Measurements from ENCODE around the gene ASB17. TPM values are rescaled to one million over a fixed set of nuclear protein-coding genes. Genes with fewer than 3 reads are reported as not detected.
"Not testable (repeated sequence)": the region's sequence is repeated elsewhere in the genome, so short reads cannot be mapped to it uniquely, and the experiment has no call there.

ASB17 gene, protein sequence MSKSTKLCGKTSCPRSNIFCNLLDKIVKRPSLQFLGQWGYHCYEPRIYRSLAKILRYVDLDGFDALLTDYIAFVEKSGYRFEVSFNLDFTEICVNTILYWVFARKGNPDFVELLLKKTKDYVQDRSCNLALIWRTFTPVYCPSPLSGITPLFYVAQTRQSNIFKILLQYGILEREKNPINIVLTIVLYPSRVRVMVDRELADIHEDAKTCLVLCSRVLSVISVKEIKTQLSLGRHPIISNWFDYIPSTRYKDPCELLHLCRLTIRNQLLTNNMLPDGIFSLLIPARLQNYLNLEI
- not detected for polyA plus RNA-seq (ENCODE audit: low read depth in 6 of 6)

- DNase-seq (no peak), ATAC-seq (ENCODE audit: low read depth in 2 of 2) (no peak)
- H3K4me1 Mint-ChIP-seq: no peaks in the 10 kb centered on the region
- peaks cover 0 to 6% (median 0%) of the 10 kb centered on the region in 7 donors for H3K9me3 Mint-ChIP-seq
- no peak within 1 kb of the TSS for H3K4me3 Mint-ChIP-seq
- no peak within 1 kb of the TSS for H3K27ac Mint-ChIP-seq
- peaks cover 7 to 27% (median 17%) of the 10 kb centered on the region in 3 donors for H3K27me3 Mint-ChIP-seq
- no peaks in the 10 kb centered on the region for H3K36me3 Mint-ChIP-seq
Observed at GRCh38 chr1:75932304-75932703, at the start of gene ASB17. ASB17 (minus strand) TSS chr1:75932404; CDS start chr1:75932291, 113 bp downstream.

DNA sequence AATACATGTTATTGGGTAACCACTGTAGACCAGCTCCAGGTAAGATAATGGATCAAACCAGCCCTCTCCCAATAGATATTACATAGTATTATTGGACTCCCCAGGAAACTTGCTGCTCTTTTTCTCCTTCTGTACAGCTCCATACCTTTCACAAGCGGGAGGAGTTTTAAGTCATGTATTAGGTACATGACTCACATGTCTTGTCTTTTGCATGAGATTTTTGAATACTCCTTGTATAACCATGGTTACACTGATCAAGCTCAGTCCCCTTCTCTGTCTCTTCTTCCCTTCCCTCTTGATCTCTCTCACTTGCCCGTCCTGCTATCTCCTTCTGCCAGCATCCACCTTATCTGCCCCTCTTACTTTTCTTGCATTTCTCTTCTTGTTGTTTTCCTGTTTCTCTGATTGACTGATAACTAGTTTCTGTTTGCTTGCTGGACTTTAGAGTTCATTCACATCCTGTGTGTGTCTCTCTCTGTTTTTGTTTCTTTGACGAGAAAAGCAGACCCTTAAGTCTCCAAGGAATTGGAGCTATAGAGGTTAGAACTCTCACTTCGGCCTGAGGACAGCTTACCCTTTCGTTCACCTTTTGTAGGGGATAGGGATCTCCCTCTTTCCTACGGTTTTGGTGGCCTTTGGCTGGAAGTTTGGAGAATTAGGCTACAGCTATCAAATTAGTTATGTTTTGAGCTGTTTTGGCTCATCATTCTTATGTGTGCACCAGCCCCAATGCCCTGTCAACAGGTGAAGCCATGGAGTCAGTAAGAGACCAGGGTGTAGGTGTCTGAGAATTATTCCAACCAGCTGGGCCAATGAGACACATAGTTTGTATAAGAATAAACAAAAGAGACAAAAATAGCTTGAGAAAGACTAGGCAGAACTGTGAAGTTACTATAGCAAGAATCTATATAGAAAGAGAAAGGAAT, 49.0 kb upstream of the ASB17 start:
- DNase-seq (no peak), ATAC-seq (ENCODE audit: low read depth in 2 of 2) (no peak)
- Mint-ChIP-seq H3K9me3 (peaks cover 7 to 17% (median 10%) of the 10 kb centered on the region in 7 donors), H3K4me3 (no peak overlapping the region), H3K27me3 (peaks cover 0 to 16% (median 16%) of the 10 kb centered on the region in 3 donors), H3K36me3 (peaks cover 9 to 11% of the 10 kb centered on the region in 2 donors), H3K4me1 (no peaks in the 10 kb centered on the region), H3K27ac (no peak overlapping the region)

- Mint-ChIP-seq H3K4me1 (no peaks in the 10 kb centered on the region), H3K27ac (no peak overlapping the region), H3K9me3 (peaks cover 0 to 4% (median 1%) of the 10 kb centered on the region in 7 donors), H3K27me3 (peaks cover 0 to 16% (median 14%) of the 10 kb centered on the region in 3 donors), H3K36me3 (no peaks in the 10 kb centered on the region), H3K4me3 (no peak overlapping the region)
- DNase-seq: no peak
- ATAC-seq (ENCODE audit: low read depth in 2 of 2): no peak
Observed at GRCh38 chr1:75970631-75971030, 38.4 kb upstream of the ASB17 start.

GRCh38 chr1:75969550-75969949, 37.3 kb upstream of the ASB17 start:
- Mint-ChIP-seq H3K4me3 (no peak overlapping the region), H3K4me1 (no peaks in the 10 kb centered on the region), H3K27ac (no peak overlapping the region), H3K36me3 (no peaks in the 10 kb centered on the region), H3K9me3 (peaks cover 0 to 4% (median 1%) of the 10 kb centered on the region in 7 donors), H3K27me3 (peaks cover 0 to 16% (median 14%) of the 10 kb centered on the region in 3 donors)
- DNase-seq: no peak
- ATAC-seq (ENCODE audit: low read depth in 2 of 2): no peak

DNA sequence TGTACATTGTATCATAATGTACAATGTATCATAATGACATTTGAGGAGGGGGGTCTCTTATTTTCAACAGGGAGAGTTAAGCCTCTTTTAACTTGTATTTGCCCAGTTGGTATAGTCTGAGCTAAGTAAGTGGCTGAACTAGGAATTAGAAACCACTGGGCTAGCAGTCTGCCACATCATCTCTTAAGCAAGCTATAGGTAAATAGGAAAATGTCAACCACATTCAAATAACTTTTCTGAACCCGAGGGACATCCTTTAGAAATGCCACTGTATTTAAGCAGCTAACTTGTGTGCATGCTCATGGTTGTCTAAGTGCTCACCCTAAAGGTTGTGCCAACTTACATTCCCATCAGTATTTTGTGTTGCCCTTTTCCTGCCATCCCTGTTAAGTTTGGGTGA, 35.5 kb upstream of the ASB17 start:
- DNase-seq: no peak
- peaks cover 0 to 4% (median 1%) of the 10 kb centered on the region in 7 donors for H3K9me3 Mint-ChIP-seq
- peaks cover 0 to 16% (median 15%) of the 10 kb centered on the region in 3 donors for H3K27me3 Mint-ChIP-seq
- H3K36me3 Mint-ChIP-seq: no peaks in the 10 kb centered on the region
- no peaks in the 10 kb centered on the region for H3K4me1 Mint-ChIP-seq
- no peak overlapping the region for H3K4me3 Mint-ChIP-seq
- no peak for ATAC-seq (ENCODE audit: low read depth in 2 of 2)
- no peak overlapping the region for H3K27ac Mint-ChIP-seq

DNA sequence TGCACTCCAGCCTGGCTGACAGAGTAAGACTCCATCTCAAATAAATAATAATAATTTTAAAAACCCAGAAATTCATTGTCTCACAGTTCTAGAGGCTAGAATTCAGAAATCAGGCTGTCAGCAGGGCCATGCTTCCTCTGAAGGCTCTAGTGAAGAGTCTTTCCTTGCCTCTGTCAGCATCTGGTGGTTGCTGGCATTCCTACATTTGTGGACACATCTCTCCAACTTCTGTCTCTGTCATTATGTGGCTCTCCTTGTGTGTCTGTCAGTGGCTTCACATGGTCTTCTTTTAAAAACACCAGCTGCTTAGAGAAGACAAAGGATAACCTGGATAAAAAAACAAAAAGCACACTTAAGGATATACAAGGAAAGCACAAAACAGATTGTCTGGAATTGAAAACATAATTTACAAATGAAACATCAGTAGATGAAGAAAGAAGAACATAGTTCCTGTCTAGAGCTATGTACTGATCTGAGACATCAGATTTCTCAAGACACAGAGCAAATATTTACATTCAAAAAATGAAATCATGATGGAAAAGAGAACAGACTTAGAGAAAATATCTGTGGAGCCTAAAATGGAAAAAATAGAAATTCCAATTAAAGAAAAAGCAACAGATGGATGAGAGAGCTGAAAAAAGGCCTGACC, 32.7 kb upstream of the ASB17 start:
- no peak for ATAC-seq (ENCODE audit: low read depth in 2 of 2)
- Mint-ChIP-seq H3K4me1 (no peaks in the 10 kb centered on the region), H3K27me3 (peaks cover 3 to 16% (median 12%) of the 10 kb centered on the region in 3 donors), H3K4me3 (no peak overlapping the region), H3K27ac (no peak overlapping the region), H3K36me3 (no peaks in the 10 kb centered on the region), H3K9me3 (peaks cover 0 to 10% (median 3%) of the 10 kb centered on the region in 7 donors)
- no peak for DNase-seq

DNA sequence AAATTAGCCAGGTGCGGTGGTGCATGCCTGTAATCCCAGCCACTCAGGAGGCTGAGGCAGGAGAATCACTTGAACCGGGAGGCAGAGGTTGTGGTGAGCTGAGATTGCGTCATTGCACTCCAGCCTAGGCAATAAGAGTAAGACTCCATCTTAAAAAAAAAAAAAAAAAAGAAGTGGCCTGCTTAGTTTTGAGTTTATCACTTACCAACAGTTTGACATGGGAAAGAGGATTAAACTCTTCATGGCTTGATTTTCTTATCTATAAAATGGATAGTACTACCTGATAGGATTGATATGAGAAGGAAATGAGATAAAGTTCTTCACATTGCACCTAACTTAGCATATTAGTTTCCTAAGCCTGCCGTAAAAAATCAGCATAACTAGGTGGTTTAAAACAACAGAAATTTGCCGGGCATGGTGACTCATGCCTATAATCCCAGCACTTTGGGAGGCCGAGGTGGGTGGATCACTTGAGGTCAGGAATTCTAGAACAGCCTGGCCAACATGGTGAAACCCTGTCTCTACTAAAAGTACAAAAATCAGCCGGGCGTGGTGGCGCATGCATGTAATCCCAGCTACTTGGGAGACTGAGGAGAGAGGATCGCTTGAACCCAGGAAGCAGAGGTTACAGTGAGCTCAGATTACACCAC, 32.0 kb upstream of the ASB17 start:
- not testable (repeated sequence) for ATAC-seq (ENCODE audit: low read depth in 2 of 2); H3K4me1 Mint-ChIP-seq; DNase-seq; H3K27ac Mint-ChIP-seq; H3K4me3 Mint-ChIP-seq; H3K36me3 Mint-ChIP-seq
- H3K9me3 Mint-ChIP-seq: peaks cover 0 to 12% (median 2%) of the 10 kb centered on the region in 7 donors
- peaks cover 4 to 11% (median 8%) of the 10 kb centered on the region in 3 donors for H3K27me3 Mint-ChIP-seq

DNA sequence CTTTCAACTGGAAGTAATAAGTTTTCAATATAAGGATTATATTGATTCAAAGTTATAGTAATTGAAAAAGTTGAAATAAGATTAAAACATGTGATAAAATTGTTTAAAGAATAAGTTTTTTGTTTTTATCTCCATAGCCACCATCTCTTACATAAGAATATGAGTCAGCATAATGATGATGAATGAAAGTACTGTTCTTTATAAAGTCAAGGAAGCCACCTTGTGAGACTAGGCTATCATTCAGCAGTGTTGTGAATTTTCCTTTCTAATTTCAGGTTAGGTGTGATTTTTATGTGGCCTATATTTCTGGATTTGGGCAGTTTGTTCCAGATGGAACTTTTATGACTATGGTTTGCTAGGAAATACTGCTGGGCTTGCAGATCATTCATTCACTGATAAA, 22.4 kb upstream of the ASB17 start:
- H3K4me3 Mint-ChIP-seq: no peak overlapping the region
- no peaks in the 10 kb centered on the region for H3K9me3 Mint-ChIP-seq
- H3K4me1 Mint-ChIP-seq: no peaks in the 10 kb centered on the region
- H3K27me3 Mint-ChIP-seq: peaks cover 4 to 8% (median 8%) of the 10 kb centered on the region in 3 donors
- ATAC-seq (ENCODE audit: low read depth in 2 of 2) (no peak), DNase-seq (no peak)
- no peak overlapping the region for H3K27ac Mint-ChIP-seq
- H3K36me3 Mint-ChIP-seq: no peaks in the 10 kb centered on the region

DNA sequence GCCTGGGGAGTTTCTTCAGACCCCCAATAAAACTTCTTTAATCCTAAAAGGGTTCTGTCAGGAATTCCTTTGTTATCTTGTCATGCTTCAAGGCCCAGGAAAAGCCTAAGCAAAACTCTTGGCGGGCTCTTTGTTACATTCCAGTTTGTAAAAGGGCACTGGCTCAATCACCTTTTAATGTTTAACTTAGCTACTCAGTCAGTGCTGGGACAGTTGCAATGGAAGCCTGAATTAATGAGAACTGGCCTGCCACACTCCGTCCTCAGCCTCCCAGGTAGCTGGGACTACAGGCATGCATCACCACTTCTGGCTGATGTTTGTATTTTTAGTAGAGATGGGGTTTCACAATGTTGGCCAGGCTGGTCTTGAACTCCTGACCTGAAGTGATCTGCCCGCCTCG, 21.3 kb upstream of the ASB17 start:
- Mint-ChIP-seq H3K27ac (no peak overlapping the region), H3K36me3 (no peaks in the 10 kb centered on the region), H3K27me3 (peaks cover under 1 to 8% (median 3%) of the 10 kb centered on the region in 3 donors), H3K9me3 (no peaks in the 10 kb centered on the region), H3K4me3 (no peak overlapping the region), H3K4me1 (no peaks in the 10 kb centered on the region)
- DNase-seq (no peak), ATAC-seq (ENCODE audit: low read depth in 2 of 2) (no peak)

DNA sequence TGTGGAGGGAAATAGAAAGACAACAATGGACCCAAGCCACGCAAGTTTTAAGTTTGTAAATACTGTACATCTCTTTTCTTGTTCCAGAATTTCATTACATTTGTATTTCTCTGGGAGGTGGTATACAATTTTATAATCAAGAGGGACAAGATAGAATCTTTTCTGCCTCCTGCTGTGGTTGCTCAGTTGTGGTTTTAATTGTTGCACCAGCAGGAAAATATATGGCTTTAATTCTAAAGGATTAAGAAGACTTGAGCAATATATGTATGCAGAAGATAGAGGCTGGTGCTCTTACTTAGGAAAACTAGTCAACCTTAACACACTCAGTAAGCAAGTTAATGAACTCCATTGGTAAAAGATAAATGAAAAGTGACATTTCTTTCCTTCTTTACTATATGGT, 19.8 kb upstream of the ASB17 start:
- no peak overlapping the region for H3K4me3 Mint-ChIP-seq
- H3K4me1 Mint-ChIP-seq: no peaks in the 10 kb centered on the region
- no peak for ATAC-seq (ENCODE audit: low read depth in 2 of 2)
- H3K9me3 Mint-ChIP-seq: peaks cover 0 to 1% (median 0%) of the 10 kb centered on the region in 7 donors
- H3K27ac Mint-ChIP-seq: no peak overlapping the region
- peaks cover 0 to 1% of the 10 kb centered on the region in 2 donors for H3K36me3 Mint-ChIP-seq
- H3K27me3 Mint-ChIP-seq: peaks cover 0 to 3% (median 0%) of the 10 kb centered on the region in 3 donors
- DNase-seq: no peak

GRCh38 chr1:75950176-75950575, 18.0 kb upstream of the ASB17 start:
- no peak overlapping the region for H3K4me3 Mint-ChIP-seq
- ATAC-seq (ENCODE audit: low read depth in 2 of 2) (no peak), DNase-seq (no peak)
- no peaks in the 10 kb centered on the region for H3K27me3 Mint-ChIP-seq
- H3K9me3 Mint-ChIP-seq: peaks cover 4 to 16% (median 10%) of the 10 kb centered on the region in 7 donors
- no peaks in the 10 kb centered on the region for H3K4me1 Mint-ChIP-seq
- H3K36me3 Mint-ChIP-seq: peaks cover 3 to 14% of the 10 kb centered on the region in 2 donors
- no peak overlapping the region for H3K27ac Mint-ChIP-seq

DNA sequence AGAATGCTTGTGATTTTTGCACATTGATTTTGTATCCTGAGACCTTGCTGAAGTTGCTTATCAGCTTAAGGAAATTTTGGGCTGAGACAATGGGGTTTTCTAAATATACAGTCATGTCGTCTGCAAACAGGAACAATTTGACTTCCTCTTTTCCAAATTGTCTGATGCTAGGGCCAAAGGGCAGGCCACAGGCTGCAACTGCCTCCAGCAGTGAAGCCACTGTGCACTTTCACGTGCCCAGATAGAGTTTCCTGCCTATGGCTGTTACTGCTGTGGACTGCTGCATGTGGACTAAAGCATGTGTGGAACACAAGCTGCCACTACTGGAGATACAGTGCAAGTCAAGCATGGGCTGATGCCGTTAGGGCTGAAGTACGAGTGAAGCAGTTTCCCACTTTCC, 10.8 kb upstream of the ASB17 start:
- H3K27ac Mint-ChIP-seq; ATAC-seq (ENCODE audit: low read depth in 2 of 2); H3K27me3 Mint-ChIP-seq; DNase-seq; H3K4me3 Mint-ChIP-seq; H3K4me1 Mint-ChIP-seq: not testable (repeated sequence)
- peaks cover 11 to 35% (median 17%) of the 10 kb centered on the region in 7 donors for H3K9me3 Mint-ChIP-seq
- peaks cover 4 to 17% of the 10 kb centered on the region in 2 donors for H3K36me3 Mint-ChIP-seq

GRCh38 chr1:75937034-75937433, 4.8 kb upstream of the ASB17 start:
- DNase-seq (no peak), ATAC-seq (ENCODE audit: low read depth in 2 of 2) (no peak)
- Mint-ChIP-seq H3K4me3 (no peak overlapping the region), H3K36me3 (no peaks in the 10 kb centered on the region), H3K4me1 (no peaks in the 10 kb centered on the region), H3K9me3 (peaks cover 0 to 13% (median 5%) of the 10 kb centered on the region in 7 donors), H3K27ac (no peak overlapping the region), H3K27me3 (peaks cover 0 to 8% (median 0%) of the 10 kb centered on the region in 3 donors)
